Mucosa of descending colon (tissue), 3 donors: ENCODE measurements around the gene ADAMTS17. TPM values are rescaled to one million over a fixed set of nuclear protein-coding genes. Genes with fewer than 3 reads are reported as not detected.

Source experiments
- ATAC-seq: fragments of 200-7000 bp; cut with Tn5 transposase; one replicate; pipeline ENCODE4 v1.9.1; 2020; ENCODE audit warnings: mild to moderate bottlenecking, moderate library complexity
- DNase-seq, 3 donors: peaks; one replicate each; pipeline ENCODE4 v3.0.0-alpha.2; 2020
- H3K36me3 ChIP-seq: fragments of 200-600 bp; one replicate; pipeline ENCODE4 v1.8.0; 2021; ENCODE audit warnings: low read depth, mild to moderate bottlenecking
- H3K4me1 ChIP-seq: fragments of 200-600 bp; one replicate; pipeline ENCODE4 v1.8.0; 2021; ENCODE audit warnings: low read depth, mild to moderate bottlenecking
- H3K4me3 ChIP-seq: fragments of 200-600 bp; one replicate; pipeline ENCODE4 v1.8.0; 2021; ENCODE audit warnings: mild to moderate bottlenecking
- H3K9me3 ChIP-seq: fragments of 200-600 bp; one replicate; pipeline ENCODE4 v1.8.0; 2021; ENCODE audit warnings: mild to moderate bottlenecking
- CTCF ChIP-seq: fragments of 200-600 bp; IDR thresholded peaks from one replicate; pipeline ENCODE4 v1.8.0; 2022; ENCODE audit warnings: antibody characterized with exemption, mild to moderate bottlenecking
- intact Hi-C, 2 donors: fragments of 100-400 bp; cut with DNase I in 1 of 2; cut with micrococcal nuclease in 1 of 2; formaldehyde crosslinking; loops; one replicate each; pipeline versions ENCODE4 v1.11.0 to v1.11.1; 2022; cut with DNase I, micrococcal nuclease
- total RNA-seq, 3 donors: library from RNA; stranded (reverse); fragmentation: NEBNext Ultra II Directional in 2 of 3; extraction: Animal tissue kit (Norgen Biotek cat#: 25700) in 2 of 3; gene quantifications; one replicate each; pipeline versions ENCODE4 v1.2.1 to v1.2.4, GENCODE V29; 2021 to 2023
- donor health status: DM: no; HTN: no; CAD: no; lungs with moderate emphysema.
- donor health status: DM: no; HTN: no; CAD: no.
- donor health status: DM: no; HTN: yes; CAD: no.

Gene ADAMTS17
- total RNA-seq, 3 donors from 2014 or later, result 5.2 to 13.8 (median 6.3) TPM

DNA sequence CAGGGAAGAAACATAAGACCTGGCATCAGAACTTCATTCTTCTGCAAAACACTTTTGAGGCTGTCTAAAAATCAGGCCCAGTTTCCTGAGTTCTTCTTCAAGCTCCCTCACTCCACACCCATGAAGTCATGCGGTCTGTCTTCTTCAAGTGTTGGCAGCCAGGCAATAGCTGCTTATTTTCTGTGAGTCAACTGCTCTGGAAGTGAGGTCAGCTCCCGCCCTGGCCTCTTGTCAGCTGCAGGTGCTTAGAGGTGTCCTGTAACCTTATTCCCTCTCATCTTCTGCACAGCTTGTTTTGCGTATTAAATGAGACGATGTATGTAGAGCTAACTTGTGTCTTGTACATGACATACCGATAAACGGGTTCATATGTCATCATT, 226.1 kb downstream of the ADAMTS17 start:
- DNase-seq, result no peak
- H3K4me3 ChIP-seq, result no peak overlapping the region
- ATAC-seq, result no peak
- H3K9me3 ChIP-seq, result peaks cover under 1% of the 10 kb centered on the region
- H3K4me1 ChIP-seq, result peaks cover 12% of the 10 kb centered on the region
- intact Hi-C loops, result no loop called here
- H3K36me3 ChIP-seq, result no peaks in the 10 kb centered on the region
- TF ChIP-seq CTCF, result no peak

GRCh38 chr15:100115066-100115710, 226.6 kb downstream of the ADAMTS17 start:
- Histone ChIP-seq H3K4me3 (no peak overlapping the region), H3K36me3 (no peaks in the 10 kb centered on the region), H3K4me1 (peaks cover 12% of the 10 kb centered on the region), H3K9me3 (no peaks in the 10 kb centered on the region)
- ATAC-seq, result no peak
- no peak for TF ChIP-seq CTCF
- DNase-seq, result no peak
- intact Hi-C loops, result no loop called here

- ATAC-seq, result no peak
These were observed 227.2 kb downstream of the ADAMTS17 start for GRCh38 chr15:100114571-100114970.

DNA sequence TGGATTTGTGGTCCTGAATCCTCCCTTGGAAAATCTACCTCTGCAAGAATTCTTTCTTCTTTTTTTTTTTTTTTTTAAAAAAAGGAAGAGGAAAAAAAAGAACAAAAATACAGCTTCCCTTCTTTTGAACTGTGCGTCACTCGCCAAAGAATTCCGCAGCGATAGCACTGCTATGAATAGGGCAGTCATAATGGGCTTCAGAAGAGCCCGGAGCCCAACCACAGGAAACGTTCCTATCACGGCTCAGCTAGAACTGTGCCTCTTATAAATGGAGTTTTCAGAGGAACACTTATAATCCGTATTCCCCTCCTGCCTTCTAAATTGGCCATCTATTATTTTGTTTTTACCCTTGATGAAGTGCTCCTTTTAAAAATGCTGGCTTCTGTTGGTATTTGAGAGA, 227.7 kb downstream of the ADAMTS17 start:
- peak in 1 of 3 donors; percentile 20 for DNase-seq
- ATAC-seq, result no peak
- no peaks in the 10 kb centered on the region for H3K36me3 ChIP-seq
- H3K9me3 ChIP-seq, result no peaks in the 10 kb centered on the region
- no peak overlapping the region for H3K4me3 ChIP-seq
- H3K4me1 ChIP-seq, result peaks cover 12% of the 10 kb centered on the region
- intact Hi-C loops, result no loop called here
- no peak for TF ChIP-seq CTCF

More at GRCh38 chr15:100114571-100114970, 227.2 kb downstream of the ADAMTS17 start:
- intact Hi-C loops, result no loop called here
- Histone ChIP-seq H3K4me1 (peaks cover 12% of the 10 kb centered on the region), H3K9me3 (no peaks in the 10 kb centered on the region), H3K4me3 (no peak overlapping the region), H3K36me3 (no peaks in the 10 kb centered on the region)
- no peak for TF ChIP-seq CTCF
- DNase-seq, result no peak

GRCh38 chr15:100113351-100114080, 228.3 kb downstream of the ADAMTS17 start:
- Histone ChIP-seq H3K9me3 (no peaks in the 10 kb centered on the region), H3K36me3 (no peaks in the 10 kb centered on the region), H3K4me3 (no peak overlapping the region), H3K4me1 (peaks cover 12% of the 10 kb centered on the region)
- no peak for ATAC-seq
- no peak for TF ChIP-seq CTCF
- intact Hi-C loops, result no loop called here
- no peak for DNase-seq
